HG03280 (cell line): Measurements from ENCODE around the gene SAMD4B.
A peak's percentile ranks its signal among the peaks of the same experiment; 100 is the strongest.
"Not testable (repeated sequence)": the region's sequence is repeated elsewhere in the genome, so short reads cannot be mapped to it uniquely, and the experiment has no call there.

Experiments
- ATAC-seq: cut with Tn5 transposase; IDR thresholded peaks from one replicate; pipeline ENCODE4 v1.9.1; 2021; ENCODE audit warnings: mild to moderate bottlenecking, moderate library complexity; ENCODE audit not compliant: unreplicated experiment

SAMD4B gene

GRCh38 chr19:39341719-39342604 lies at the start of gene SAMD4B:
SAMD4B (plus strand) TSS chr19:39342421; CDS start chr19:39356894, 14,473 bp downstream.
- peak; percentile 91 for ATAC-seq

GRCh38 chr19:39293394-39293793 lies 48.8 kb upstream of the SAMD4B start:
- no peak for ATAC-seq

- no peak for ATAC-seq
Measured at GRCh38 chr19:39296055-39296645, 46.1 kb upstream of the SAMD4B start, which contains the start of gene IFNL1. IFNL1 (plus strand) TSS chr19:39296407; CDS start chr19:39296422, 15 bp downstream.

GRCh38 chr19:39296906-39297305 lies 45.3 kb upstream of the SAMD4B start:
- no peak for ATAC-seq

- no peak for ATAC-seq
Measured at GRCh38 chr19:39297931-39298634, 44.1 kb upstream of the SAMD4B start.

- ATAC-seq = no peak
Measured at GRCh38 chr19:39299404-39299803, 42.8 kb upstream of the SAMD4B start.

GRCh38 chr19:39299832-39300231 lies 42.4 kb upstream of the SAMD4B start:
- ATAC-seq = no peak

- no peak for ATAC-seq
Measured at GRCh38 chr19:39301021-39301420, 41.2 kb upstream of the SAMD4B start.

GRCh38 chr19:39301562-39301961 lies 40.7 kb upstream of the SAMD4B start:
- ATAC-seq = no peak

GRCh38 chr19:39303373-39304184 lies 38.6 kb upstream of the SAMD4B start:
- no peak for ATAC-seq

GRCh38 chr19:39304185-39304513 lies 38.1 kb upstream of the SAMD4B start:
- ATAC-seq = no peak

GRCh38 chr19:39304701-39305571 lies 37.3 kb upstream of the SAMD4B start:
- ATAC-seq = no peak

GRCh38 chr19:39306075-39306474 lies 36.1 kb upstream of the SAMD4B start:
- no peak for ATAC-seq

GRCh38 chr19:39307046-39307821 lies 35.0 kb upstream of the SAMD4B start:
- ATAC-seq = no peak

GRCh38 chr19:39307822-39308530 lies 34.2 kb upstream of the SAMD4B start:
- no peak for ATAC-seq

GRCh38 chr19:39308531-39309304 lies 33.5 kb upstream of the SAMD4B start:
- no peak for ATAC-seq

- ATAC-seq = not testable (repeated sequence)
Measured at GRCh38 chr19:39309305-39309670, 32.9 kb upstream of the SAMD4B start.
